ENCODE measurements around the gene HIVEP3.

Gene HIVEP3

GRCh38 chr1:41690331-41690730 is 228.4 kb downstream of the HIVEP3 start:
- Histone ChIP-seq H3K9me3 (ENCODE audit: insufficient read depth, low read length) (no peaks in the 10 kb centered on the region), H3K4me1 (ENCODE audit: insufficient read depth, insufficient read length) (no peaks in the 10 kb centered on the region), H3K4me3 (ENCODE audit: insufficient read length, low read depth) (no peak overlapping the region), H3K36me3 (ENCODE audit: insufficient read depth, insufficient read length, low read length) (no peaks in the 10 kb centered on the region), H3K9ac (ENCODE audit: insufficient read length, low read depth) (no peak overlapping the region), H3K27me3 (ENCODE audit: insufficient read depth, insufficient read length) (no peaks in the 10 kb centered on the region)
- no peak for DNase-seq (ENCODE audit: low read depth, low spot score)
- TF ChIP-seq ZNF274 (IDR thresholded peaks at IDR 0.05; ENCODE audit: low read depth, low read length) (no peak), YY1 (IDR thresholded peaks at IDR 0.05; ENCODE audit: insufficient read depth, insufficient read length) (no peak)

- no peak for TF ChIP-seq YY1 (IDR thresholded peaks at IDR 0.05; ENCODE audit: insufficient read depth, insufficient read length)
- no peak for TF ChIP-seq ZNF274 (IDR thresholded peaks at IDR 0.05; ENCODE audit: low read depth, low read length)
- no peak for TF ChIP-seq SUZ12 (IDR thresholded peaks at IDR 0.05; ENCODE audit: extremely low read depth, insufficient read depth, insufficient read length)
Observed at GRCh38 chr1:41689558-41689981, 229.2 kb downstream of the HIVEP3 start.

GRCh38 chr1:41689139-41689538 is 229.6 kb downstream of the HIVEP3 start:
- Histone ChIP-seq H3K27me3 (ENCODE audit: insufficient read depth, insufficient read length) (no peaks in the 10 kb centered on the region), H3K4me3 (ENCODE audit: insufficient read length, low read depth) (no peak overlapping the region), H3K4me1 (ENCODE audit: insufficient read depth, insufficient read length) (peaks cover under 1% of the 10 kb centered on the region), H3K9ac (ENCODE audit: insufficient read length, low read depth) (no peak overlapping the region), H3K9me3 (ENCODE audit: insufficient read depth, low read length) (no peaks in the 10 kb centered on the region), H3K36me3 (ENCODE audit: insufficient read depth, insufficient read length, low read length) (no peaks in the 10 kb centered on the region)
- no peak for DNase-seq (ENCODE audit: low read depth, low spot score)
- TF ChIP-seq YY1 (IDR thresholded peaks at IDR 0.05; ENCODE audit: insufficient read depth, insufficient read length) = no peak
- no peak for TF ChIP-seq SUZ12 (IDR thresholded peaks at IDR 0.05; ENCODE audit: extremely low read depth, insufficient read depth, insufficient read length)
- TF ChIP-seq ZNF274 (IDR thresholded peaks at IDR 0.05; ENCODE audit: low read depth, low read length) = no peak

More at GRCh38 chr1:41689558-41689981, 229.2 kb downstream of the HIVEP3 start:
- Histone ChIP-seq H3K27me3 (ENCODE audit: insufficient read depth, insufficient read length) (no peaks in the 10 kb centered on the region), H3K9ac (ENCODE audit: insufficient read length, low read depth) (no peak overlapping the region), H3K9me3 (ENCODE audit: insufficient read depth, low read length) (no peaks in the 10 kb centered on the region), H3K36me3 (ENCODE audit: insufficient read depth, insufficient read length, low read length) (no peaks in the 10 kb centered on the region), H3K4me3 (ENCODE audit: insufficient read length, low read depth) (no peak overlapping the region), H3K4me1 (ENCODE audit: insufficient read depth, insufficient read length) (no peaks in the 10 kb centered on the region)
- DNase-seq (ENCODE audit: low read depth, low spot score) = no peak

- TF ChIP-seq SUZ12 (IDR thresholded peaks at IDR 0.05; ENCODE audit: extremely low read depth, insufficient read depth, insufficient read length) = no peak
- Histone ChIP-seq H3K36me3 (ENCODE audit: insufficient read depth, insufficient read length, low read length) (no peaks in the 10 kb centered on the region), H3K9ac (ENCODE audit: insufficient read length, low read depth) (no peak overlapping the region), H3K4me3 (ENCODE audit: insufficient read length, low read depth) (no peak overlapping the region), H3K27me3 (ENCODE audit: insufficient read depth, insufficient read length) (no peaks in the 10 kb centered on the region), H3K4me1 (ENCODE audit: insufficient read depth, insufficient read length) (peaks cover 2% of the 10 kb centered on the region), H3K9me3 (ENCODE audit: insufficient read depth, low read length) (no peaks in the 10 kb centered on the region)
- no peak for DNase-seq (ENCODE audit: low read depth, low spot score)
Observed at GRCh38 chr1:41687007-41687406, 231.7 kb downstream of the HIVEP3 start.

GRCh38 chr1:41683681-41684500 is 234.8 kb downstream of the HIVEP3 start:
- H3K4me3 ChIP-seq (ENCODE audit: insufficient read length, low read depth) = no peak overlapping the region
- H3K9ac ChIP-seq (ENCODE audit: insufficient read length, low read depth) = no peak overlapping the region
- H3K9me3 ChIP-seq (ENCODE audit: insufficient read depth, low read length) = no peaks in the 10 kb centered on the region
- no peak for TF ChIP-seq YY1 (IDR thresholded peaks at IDR 0.05; ENCODE audit: insufficient read depth, insufficient read length)
- TF ChIP-seq SUZ12 (IDR thresholded peaks at IDR 0.05; ENCODE audit: extremely low read depth, insufficient read depth, insufficient read length) = no peak
- TF ChIP-seq ZNF274 (IDR thresholded peaks at IDR 0.05; ENCODE audit: low read depth, low read length) = no peak
- peaks cover 12% of the 10 kb centered on the region for H3K4me1 ChIP-seq (ENCODE audit: insufficient read depth, insufficient read length)
- H3K36me3 ChIP-seq (ENCODE audit: insufficient read depth, insufficient read length, low read length) = no peaks in the 10 kb centered on the region
- no peak for DNase-seq (ENCODE audit: low read depth, low spot score)
- no peaks in the 10 kb centered on the region for H3K27me3 ChIP-seq (ENCODE audit: insufficient read depth, insufficient read length)

GRCh38 chr1:41682845-41683625 is 235.7 kb downstream of the HIVEP3 start:
- Histone ChIP-seq H3K4me3 (ENCODE audit: insufficient read length, low read depth) (no peak overlapping the region), H3K36me3 (ENCODE audit: insufficient read depth, insufficient read length, low read length) (no peaks in the 10 kb centered on the region), H3K9ac (ENCODE audit: insufficient read length, low read depth) (no peak overlapping the region), H3K4me1 (ENCODE audit: insufficient read depth, insufficient read length) (peaks cover 19% of the 10 kb centered on the region), H3K9me3 (ENCODE audit: insufficient read depth, low read length) (no peaks in the 10 kb centered on the region), H3K27me3 (ENCODE audit: insufficient read depth, insufficient read length) (no peaks in the 10 kb centered on the region)
- DNase-seq (ENCODE audit: low read depth, low spot score) = no peak
- TF ChIP-seq ZNF274 (IDR thresholded peaks at IDR 0.05; ENCODE audit: low read depth, low read length) = no peak
- no peak for TF ChIP-seq SUZ12 (IDR thresholded peaks at IDR 0.05; ENCODE audit: extremely low read depth, insufficient read depth, insufficient read length)
- TF ChIP-seq YY1 (IDR thresholded peaks at IDR 0.05; ENCODE audit: insufficient read depth, insufficient read length) = no peak

GRCh38 chr1:41682149-41682548 is 236.6 kb downstream of the HIVEP3 start:
- Histone ChIP-seq H3K4me3 (ENCODE audit: insufficient read length, low read depth) (no peak overlapping the region), H3K4me1 (ENCODE audit: insufficient read depth, insufficient read length) (peaks cover 19% of the 10 kb centered on the region), H3K9me3 (ENCODE audit: insufficient read depth, low read length) (no peaks in the 10 kb centered on the region), H3K36me3 (ENCODE audit: insufficient read depth, insufficient read length, low read length) (no peaks in the 10 kb centered on the region), H3K27me3 (ENCODE audit: insufficient read depth, insufficient read length) (no peaks in the 10 kb centered on the region), H3K9ac (ENCODE audit: insufficient read length, low read depth) (no peak overlapping the region)
- DNase-seq (ENCODE audit: low read depth, low spot score) = no peak
- TF ChIP-seq YY1 (IDR thresholded peaks at IDR 0.05; ENCODE audit: insufficient read depth, insufficient read length) (no peak), SUZ12 (IDR thresholded peaks at IDR 0.05; ENCODE audit: extremely low read depth, insufficient read depth, insufficient read length) (no peak), ZNF274 (IDR thresholded peaks at IDR 0.05; ENCODE audit: low read depth, low read length) (no peak)
